ENCODE measurements around the gene ABHD16B.
A peak's percentile ranks its signal among the peaks of the same experiment; 100 is the strongest.

ABHD16B gene

DNA sequence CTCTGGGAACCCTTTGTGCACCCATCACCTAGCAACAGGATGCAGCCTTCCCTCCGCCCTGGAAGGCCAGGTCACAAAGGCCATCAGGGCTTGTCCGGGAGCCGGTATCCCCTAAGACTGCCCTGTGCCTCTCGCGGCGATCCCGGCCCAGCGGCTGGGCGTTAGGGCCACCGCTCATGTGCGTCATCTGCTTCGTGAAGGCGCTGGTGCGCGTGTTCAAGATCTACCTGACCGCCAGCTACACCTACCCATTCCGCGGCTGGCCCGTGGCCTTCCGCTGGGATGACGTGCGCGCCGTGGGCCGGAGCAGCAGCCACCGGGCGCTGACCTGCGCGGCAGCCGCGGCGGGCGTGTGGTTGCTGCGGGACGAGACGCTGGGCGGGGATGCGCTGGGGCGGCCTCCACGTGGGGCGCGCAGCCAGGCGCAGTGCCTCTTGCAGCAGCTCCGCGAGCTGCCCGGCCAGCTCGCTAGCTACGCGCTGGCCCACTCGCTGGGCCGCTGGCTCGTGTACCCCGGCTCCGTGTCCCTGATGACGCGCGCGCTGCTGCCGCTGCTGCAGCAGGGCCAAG is at the start of gene ABHD16B:
TSS of gene ABHD16B (plus strand) at position 134 of the 570 bp plus-strand sequence. CDS start at position 177, 43 bp downstream.
- Histone ChIP-seq H3K9me3 (ENCODE audit: control insufficient read depth in 2 of 2, low read length in 2 of 2) (no peaks in the 10 kb centered on the region), H3K4me1 (ENCODE audit: control insufficient read depth in 2 of 2, insufficient read depth in 2 of 2, low read length in 2 of 2) (peaks cover 30% of the 10 kb centered on the region in 2 donors), H3K36me3 (ENCODE audit: control insufficient read depth in 2 of 2, insufficient read depth in 2 of 2, low read length in 2 of 2) (peaks cover 5 to 11% of the 10 kb centered on the region in 2 donors), H3K27ac (ENCODE audit: low read depth in 2 of 2, low read length in 2 of 2) (no peak within 1 kb of the TSS), H3K4me3 (ENCODE audit: low read length in 2 of 2) (no peak within 1 kb of the TSS), H3K27me3 (ENCODE audit: control insufficient read depth in 2 of 2, insufficient read depth in 2 of 2, low read length in 2 of 2) (peaks cover 6 to 11% of the 10 kb centered on the region in 2 donors), H3K9ac (ENCODE audit: low read depth in 1 of 2, low read length in 2 of 2) (no peak within 1 kb of the TSS)

DNA sequence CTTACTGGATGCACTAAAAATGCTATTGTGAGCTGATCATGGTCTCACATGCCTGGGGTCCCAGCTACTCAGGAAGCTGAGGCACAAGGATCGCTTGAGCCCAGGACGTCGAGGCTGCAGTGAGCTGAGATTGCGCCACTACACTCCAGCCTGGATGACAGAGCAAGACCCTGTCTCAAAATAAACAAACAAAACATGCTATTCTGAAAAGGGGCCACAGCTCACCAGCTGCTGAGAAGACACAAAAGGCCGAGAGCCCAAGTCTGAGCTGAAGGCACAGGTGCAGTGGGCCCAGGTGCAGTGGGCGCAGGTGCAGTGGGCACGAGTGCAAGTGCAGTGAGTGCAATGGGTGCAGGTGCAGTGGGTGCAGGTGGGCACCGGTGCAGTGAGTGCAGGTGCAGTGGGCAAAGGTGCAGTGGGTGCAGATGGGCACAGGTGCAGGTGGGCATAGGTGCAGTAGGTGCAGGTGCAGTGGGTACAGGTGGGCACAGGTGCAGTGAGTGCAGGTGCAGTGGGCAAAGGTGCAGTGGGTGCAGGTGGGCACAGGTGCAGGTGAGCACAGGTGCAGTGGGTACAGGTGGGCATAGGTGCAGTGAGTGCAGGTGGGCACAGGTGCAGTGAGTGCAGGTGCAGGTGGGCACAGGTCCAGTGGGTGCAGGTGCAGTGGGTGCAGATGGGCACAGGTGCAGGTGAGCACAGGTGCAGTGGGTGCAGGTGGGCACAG is 46.2 kb upstream of the ABHD16B start:
- Histone ChIP-seq H3K9ac (ENCODE audit: low read depth in 1 of 2, low read length in 2 of 2) (no peak overlapping the region), H3K27ac (ENCODE audit: low read depth in 2 of 2, low read length in 2 of 2) (peak overlapping the region in 1 of 2 donors; percentile 4), H3K9me3 (ENCODE audit: control insufficient read depth in 2 of 2, low read length in 2 of 2) (no peaks in the 10 kb centered on the region), H3K27me3 (ENCODE audit: control insufficient read depth in 2 of 2, insufficient read depth in 2 of 2, low read length in 2 of 2) (no peaks in the 10 kb centered on the region), H3K4me1 (ENCODE audit: control insufficient read depth in 2 of 2, insufficient read depth in 2 of 2, low read length in 2 of 2) (peaks cover 0 to 7% of the 10 kb centered on the region in 2 donors), H3K36me3 (ENCODE audit: control insufficient read depth in 2 of 2, insufficient read depth in 2 of 2, low read length in 2 of 2) (no peaks in the 10 kb centered on the region), H3K4me3 (ENCODE audit: low read length in 2 of 2) (no peak overlapping the region)

- no peaks in the 10 kb centered on the region for H3K27me3 ChIP-seq (ENCODE audit: control insufficient read depth in 2 of 2, insufficient read depth in 2 of 2, low read length in 2 of 2)
- no peaks in the 10 kb centered on the region for H3K9me3 ChIP-seq (ENCODE audit: control insufficient read depth in 2 of 2, low read length in 2 of 2)
- H3K27ac ChIP-seq (ENCODE audit: low read depth in 2 of 2, low read length in 2 of 2) = peak overlapping the region in 1 of 2 donors; percentile 4
- peaks cover 0 to 7% of the 10 kb centered on the region in 2 donors for H3K4me1 ChIP-seq (ENCODE audit: control insufficient read depth in 2 of 2, insufficient read depth in 2 of 2, low read length in 2 of 2)
- H3K4me3 ChIP-seq (ENCODE audit: low read length in 2 of 2) = no peak overlapping the region
- no peaks in the 10 kb centered on the region for H3K36me3 ChIP-seq (ENCODE audit: control insufficient read depth in 2 of 2, insufficient read depth in 2 of 2, low read length in 2 of 2)
- H3K9ac ChIP-seq (ENCODE audit: low read depth in 1 of 2, low read length in 2 of 2) = no peak overlapping the region
Measured at GRCh38 chr20:63815615-63816253, 45.6 kb upstream of the ABHD16B start.

DNA sequence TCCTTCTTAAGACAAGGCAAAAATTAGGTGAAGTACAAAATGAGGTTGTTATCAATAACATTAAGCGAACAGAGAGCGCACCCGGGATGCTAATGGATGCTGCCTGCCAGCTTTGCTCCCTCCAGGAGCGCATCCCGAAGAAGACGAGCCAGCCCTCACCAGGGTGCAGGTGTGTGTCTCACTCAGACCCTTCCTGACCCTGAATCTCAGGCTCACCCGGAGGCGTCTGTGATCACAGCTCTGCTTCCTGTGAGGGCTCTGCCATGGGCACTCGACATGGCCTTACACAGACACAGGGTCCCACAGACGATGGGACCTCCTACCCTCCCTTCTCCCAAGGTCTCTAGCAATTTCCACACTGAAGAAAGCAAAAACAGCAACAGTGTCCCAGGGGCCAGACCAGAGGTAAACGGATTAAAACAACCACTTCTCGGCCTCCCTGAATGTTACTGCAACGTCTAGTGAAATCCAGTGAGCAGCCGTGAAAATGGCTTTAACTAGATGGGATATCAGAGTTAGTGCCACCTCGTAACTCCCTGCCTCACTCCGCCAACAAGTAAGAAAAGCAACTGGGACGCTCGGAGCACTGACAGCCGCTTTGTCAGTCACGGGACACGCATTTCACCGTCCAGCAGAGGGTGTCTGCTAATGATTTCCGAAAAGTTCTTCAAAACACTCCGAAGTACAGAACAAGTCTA is 41.9 kb upstream of the ABHD16B start:
- Histone ChIP-seq H3K9ac (ENCODE audit: low read depth in 1 of 2, low read length in 2 of 2) (no peak overlapping the region), H3K27ac (ENCODE audit: low read depth in 2 of 2, low read length in 2 of 2) (no peak overlapping the region), H3K9me3 (ENCODE audit: control insufficient read depth in 2 of 2, low read length in 2 of 2) (no peaks in the 10 kb centered on the region), H3K4me1 (ENCODE audit: control insufficient read depth in 2 of 2, insufficient read depth in 2 of 2, low read length in 2 of 2) (peaks cover 0 to 7% of the 10 kb centered on the region in 2 donors), H3K4me3 (ENCODE audit: low read length in 2 of 2) (peak overlapping the region; percentile 19 to 49), H3K36me3 (ENCODE audit: control insufficient read depth in 2 of 2, insufficient read depth in 2 of 2, low read length in 2 of 2) (no peaks in the 10 kb centered on the region), H3K27me3 (ENCODE audit: control insufficient read depth in 2 of 2, insufficient read depth in 2 of 2, low read length in 2 of 2) (peaks cover 0 to 3% of the 10 kb centered on the region in 2 donors)

DNA sequence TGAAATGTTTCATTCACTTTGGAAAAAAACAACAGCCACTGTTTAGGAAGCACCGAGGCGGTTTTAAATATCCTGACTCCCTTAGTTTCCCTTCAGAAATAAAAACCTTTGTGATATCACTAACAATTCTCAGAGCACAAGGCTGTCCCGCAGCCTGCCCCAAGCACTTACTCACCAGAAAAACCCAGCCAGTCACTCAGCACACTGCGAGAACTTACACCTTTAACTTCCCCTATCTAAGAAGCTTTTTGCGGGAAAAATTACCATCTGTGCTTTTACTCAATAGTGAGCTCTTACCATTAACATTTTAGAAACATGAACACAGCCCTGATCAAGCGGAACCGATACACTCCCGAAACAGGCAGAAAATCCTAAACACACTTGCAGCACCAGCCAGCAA is 39.5 kb upstream of the ABHD16B start:
- no peaks in the 10 kb centered on the region for H3K9me3 ChIP-seq (ENCODE audit: control insufficient read depth in 2 of 2, low read length in 2 of 2)
- no peak overlapping the region for H3K9ac ChIP-seq (ENCODE audit: low read depth in 1 of 2, low read length in 2 of 2)
- peaks cover 2 to 3% of the 10 kb centered on the region in 2 donors for H3K27me3 ChIP-seq (ENCODE audit: control insufficient read depth in 2 of 2, insufficient read depth in 2 of 2, low read length in 2 of 2)
- no peaks in the 10 kb centered on the region for H3K36me3 ChIP-seq (ENCODE audit: control insufficient read depth in 2 of 2, insufficient read depth in 2 of 2, low read length in 2 of 2)
- H3K4me1 ChIP-seq (ENCODE audit: control insufficient read depth in 2 of 2, insufficient read depth in 2 of 2, low read length in 2 of 2) = peaks cover 0 to 5% of the 10 kb centered on the region in 2 donors
- no peak overlapping the region for H3K27ac ChIP-seq (ENCODE audit: low read depth in 2 of 2, low read length in 2 of 2)
- no peak overlapping the region for H3K4me3 ChIP-seq (ENCODE audit: low read length in 2 of 2)

DNA sequence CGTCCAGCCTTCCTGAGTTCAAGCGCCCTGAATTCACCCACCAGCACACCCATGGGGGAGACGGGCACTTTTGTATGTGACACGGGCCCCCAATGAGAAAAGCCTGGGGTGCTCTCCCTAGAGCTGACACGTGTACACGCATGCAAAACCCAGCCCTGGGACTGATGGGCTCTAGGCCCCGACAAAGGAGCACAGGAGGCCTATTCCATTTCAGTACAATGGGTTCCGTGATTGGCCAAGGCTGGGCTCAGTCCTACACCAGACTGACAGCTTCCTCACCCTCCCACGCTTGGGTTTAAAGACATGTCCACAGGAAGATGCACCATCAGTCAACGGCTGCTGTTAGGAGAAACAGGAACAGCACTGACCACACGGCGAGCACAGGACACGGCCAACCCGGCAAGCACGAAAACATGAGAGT is 39.0 kb upstream of the ABHD16B start:
- Histone ChIP-seq H3K36me3 (ENCODE audit: control insufficient read depth in 2 of 2, insufficient read depth in 2 of 2, low read length in 2 of 2) (no peaks in the 10 kb centered on the region), H3K9me3 (ENCODE audit: control insufficient read depth in 2 of 2, low read length in 2 of 2) (no peaks in the 10 kb centered on the region), H3K27me3 (ENCODE audit: control insufficient read depth in 2 of 2, insufficient read depth in 2 of 2, low read length in 2 of 2) (peaks cover 3% of the 10 kb centered on the region in 2 donors), H3K4me3 (ENCODE audit: low read length in 2 of 2) (no peak overlapping the region), H3K4me1 (ENCODE audit: control insufficient read depth in 2 of 2, insufficient read depth in 2 of 2, low read length in 2 of 2) (peaks cover 0 to 5% of the 10 kb centered on the region in 2 donors), H3K9ac (ENCODE audit: low read depth in 1 of 2, low read length in 2 of 2) (no peak overlapping the region), H3K27ac (ENCODE audit: low read depth in 2 of 2, low read length in 2 of 2) (no peak overlapping the region)

DNA sequence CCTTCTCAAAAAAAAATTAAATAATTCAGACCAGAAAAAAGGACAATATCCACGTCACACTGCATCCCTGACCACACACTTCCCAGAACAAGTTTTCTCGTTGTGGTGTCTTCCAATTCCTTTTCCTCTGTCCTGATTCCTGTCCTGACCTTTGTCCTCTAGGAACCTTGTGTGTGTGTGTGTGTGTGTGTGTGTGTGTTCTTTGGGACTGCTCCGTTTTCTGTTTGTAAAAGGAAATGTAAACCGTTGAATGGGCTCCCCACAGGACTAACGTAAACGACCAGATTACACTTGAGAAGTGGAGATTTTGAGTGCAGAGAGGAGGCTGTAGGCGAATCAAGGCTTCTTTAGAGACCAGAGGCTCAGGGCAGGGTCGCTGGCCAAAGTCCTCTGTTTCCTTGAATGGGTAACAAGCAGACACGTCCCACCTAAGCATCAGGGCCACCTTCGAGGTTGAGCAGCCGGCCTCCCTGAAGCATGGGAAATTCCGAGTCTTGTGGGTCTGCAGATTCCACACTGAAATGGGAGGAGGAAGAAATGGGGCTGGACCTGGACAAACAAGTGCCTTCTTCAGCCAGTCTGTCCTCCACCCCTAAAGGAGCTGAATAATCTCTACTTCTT is 37.5 kb upstream of the ABHD16B start:
- peaks cover 2 to 5% of the 10 kb centered on the region in 2 donors for H3K4me1 ChIP-seq (ENCODE audit: control insufficient read depth in 2 of 2, insufficient read depth in 2 of 2, low read length in 2 of 2)
- H3K9ac ChIP-seq (ENCODE audit: low read depth in 1 of 2, low read length in 2 of 2) = no peak overlapping the region
- no peaks in the 10 kb centered on the region for H3K36me3 ChIP-seq (ENCODE audit: control insufficient read depth in 2 of 2, insufficient read depth in 2 of 2, low read length in 2 of 2)
- H3K27ac ChIP-seq (ENCODE audit: low read depth in 2 of 2, low read length in 2 of 2) = peak overlapping the region in 1 of 2 donors; percentile 9
- no peak overlapping the region for H3K4me3 ChIP-seq (ENCODE audit: low read length in 2 of 2)
- H3K27me3 ChIP-seq (ENCODE audit: control insufficient read depth in 2 of 2, insufficient read depth in 2 of 2, low read length in 2 of 2) = peaks cover 4 to 15% of the 10 kb centered on the region in 2 donors
- no peaks in the 10 kb centered on the region for H3K9me3 ChIP-seq (ENCODE audit: control insufficient read depth in 2 of 2, low read length in 2 of 2)

DNA sequence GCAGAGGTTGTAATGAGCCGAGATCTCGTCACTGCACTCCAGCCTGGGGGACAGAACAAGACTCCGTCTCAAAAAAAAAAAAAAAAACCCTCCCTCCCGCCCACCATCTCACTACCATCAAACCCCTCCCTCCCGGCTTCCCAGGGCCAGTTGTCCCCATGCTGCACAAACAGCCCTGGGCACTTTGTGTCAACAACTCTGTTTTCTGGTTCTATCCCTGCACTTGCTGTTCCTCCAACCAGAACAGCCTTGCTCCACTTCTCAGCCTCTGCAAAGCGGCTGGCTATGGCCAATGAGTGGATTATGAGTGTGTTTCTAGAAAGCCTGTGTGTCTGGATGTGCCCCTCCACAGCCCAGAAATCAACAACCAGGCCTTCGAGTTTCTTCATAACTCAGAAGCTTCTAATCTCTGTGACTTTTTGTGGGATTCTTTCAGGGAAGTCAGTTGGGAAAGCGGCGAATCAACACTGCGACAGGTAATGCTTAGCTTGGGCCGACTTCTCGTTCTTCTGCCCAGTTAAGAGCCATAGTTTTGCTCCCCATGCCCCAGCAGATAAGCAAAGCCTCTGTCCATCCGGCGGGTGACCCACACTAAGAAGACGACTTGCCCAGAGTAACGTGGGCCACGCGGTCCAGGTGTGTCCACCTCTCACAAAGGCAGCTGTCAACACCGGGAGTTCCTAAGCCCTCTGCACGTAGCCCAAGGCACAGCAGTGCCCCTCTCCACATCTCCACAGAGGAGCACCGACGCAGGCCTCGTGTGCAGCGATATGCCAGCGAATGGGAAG is 35.8 kb upstream of the ABHD16B start:
- H3K4me1 ChIP-seq (ENCODE audit: control insufficient read depth in 2 of 2, insufficient read depth in 2 of 2, low read length in 2 of 2) = peaks cover 0 to 2% of the 10 kb centered on the region in 2 donors
- no peaks in the 10 kb centered on the region for H3K36me3 ChIP-seq (ENCODE audit: control insufficient read depth in 2 of 2, insufficient read depth in 2 of 2, low read length in 2 of 2)
- peaks cover 17 to 27% of the 10 kb centered on the region in 2 donors for H3K27me3 ChIP-seq (ENCODE audit: control insufficient read depth in 2 of 2, insufficient read depth in 2 of 2, low read length in 2 of 2)
- no peak overlapping the region for H3K4me3 ChIP-seq (ENCODE audit: low read length in 2 of 2)
- H3K9me3 ChIP-seq (ENCODE audit: control insufficient read depth in 2 of 2, low read length in 2 of 2) = no peaks in the 10 kb centered on the region
- no peak overlapping the region for H3K9ac ChIP-seq (ENCODE audit: low read depth in 1 of 2, low read length in 2 of 2)
- no peak overlapping the region for H3K27ac ChIP-seq (ENCODE audit: low read depth in 2 of 2, low read length in 2 of 2)

- Histone ChIP-seq H3K36me3 (ENCODE audit: control insufficient read depth in 2 of 2, insufficient read depth in 2 of 2, low read length in 2 of 2) (no peaks in the 10 kb centered on the region), H3K4me3 (ENCODE audit: low read length in 2 of 2) (no peak overlapping the region), H3K4me1 (ENCODE audit: control insufficient read depth in 2 of 2, insufficient read depth in 2 of 2, low read length in 2 of 2) (peaks cover 0 to 5% of the 10 kb centered on the region in 2 donors), H3K27me3 (ENCODE audit: control insufficient read depth in 2 of 2, insufficient read depth in 2 of 2, low read length in 2 of 2) (peaks cover 17 to 27% of the 10 kb centered on the region in 2 donors), H3K9me3 (ENCODE audit: control insufficient read depth in 2 of 2, low read length in 2 of 2) (no peaks in the 10 kb centered on the region), H3K27ac (ENCODE audit: low read depth in 2 of 2, low read length in 2 of 2) (no peak overlapping the region), H3K9ac (ENCODE audit: low read depth in 1 of 2, low read length in 2 of 2) (no peak overlapping the region)
Measured at GRCh38 chr20:63826753-63827152, 34.5 kb upstream of the ABHD16B start.
